A549 (cell line): ENCODE data around the gene IL1B.

Experiments
- HOXA7 ChIP-seq: fragments of 250-450 bp; sonication (Bioruptor Pico); IDR thresholded peaks from 2 replicates; pipeline ENCODE4 v1.5.0; 2020; ENCODE audit warnings: mild to moderate bottlenecking, moderate library complexity
- TF ChIP-seq, protein P1 (sequence below): fragments of >200 bp; sonication (Bioruptor Twin); formaldehyde crosslinking; IDR thresholded peaks from 3 replicates; pipeline ENCODE4 v1.5.1; 2016

DNA sequence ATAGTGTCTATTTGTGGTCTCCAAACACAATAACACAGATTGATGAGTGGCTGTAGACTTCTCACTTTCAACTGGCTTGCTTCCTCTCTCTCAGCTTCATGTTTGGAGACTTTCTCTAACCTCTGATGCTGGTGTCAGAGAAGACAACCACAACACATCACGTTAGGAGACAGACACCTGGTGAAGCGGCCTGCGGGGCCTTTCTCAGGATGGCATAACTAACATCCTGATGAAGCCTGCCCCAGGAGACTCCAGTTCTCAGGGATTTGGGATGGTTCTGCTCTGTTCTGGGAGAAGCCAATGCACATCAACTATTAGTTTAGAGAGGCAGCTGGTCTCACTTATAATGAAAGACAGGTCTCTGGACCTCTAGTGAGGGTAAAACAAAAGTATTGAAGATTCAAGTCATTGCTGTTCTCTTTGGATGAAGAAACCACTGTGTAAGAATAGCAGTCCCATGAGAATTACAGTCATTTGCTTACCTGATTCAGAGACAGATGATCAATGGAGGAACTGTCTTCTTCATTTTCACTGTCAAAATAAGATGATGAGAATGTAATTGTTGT lies 54.3 kb downstream of the IL1B start:
- TF ChIP-seq, protein P1, sequence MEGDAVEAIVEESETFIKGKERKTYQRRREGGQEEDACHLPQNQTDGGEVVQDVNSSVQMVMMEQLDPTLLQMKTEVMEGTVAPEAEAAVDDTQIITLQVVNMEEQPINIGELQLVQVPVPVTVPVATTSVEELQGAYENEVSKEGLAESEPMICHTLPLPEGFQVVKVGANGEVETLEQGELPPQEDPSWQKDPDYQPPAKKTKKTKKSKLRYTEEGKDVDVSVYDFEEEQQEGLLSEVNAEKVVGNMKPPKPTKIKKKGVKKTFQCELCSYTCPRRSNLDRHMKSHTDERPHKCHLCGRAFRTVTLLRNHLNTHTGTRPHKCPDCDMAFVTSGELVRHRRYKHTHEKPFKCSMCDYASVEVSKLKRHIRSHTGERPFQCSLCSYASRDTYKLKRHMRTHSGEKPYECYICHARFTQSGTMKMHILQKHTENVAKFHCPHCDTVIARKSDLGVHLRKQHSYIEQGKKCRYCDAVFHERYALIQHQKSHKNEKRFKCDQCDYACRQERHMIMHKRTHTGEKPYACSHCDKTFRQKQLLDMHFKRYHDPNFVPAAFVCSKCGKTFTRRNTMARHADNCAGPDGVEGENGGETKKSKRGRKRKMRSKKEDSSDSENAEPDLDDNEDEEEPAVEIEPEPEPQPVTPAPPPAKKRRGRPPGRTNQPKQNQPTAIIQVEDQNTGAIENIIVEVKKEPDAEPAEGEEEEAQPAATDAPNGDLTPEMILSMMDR, result no peak
- TF ChIP-seq HOXA7, result no peak
